ENCODE measurements around the gene IL3RA.

DNA sequence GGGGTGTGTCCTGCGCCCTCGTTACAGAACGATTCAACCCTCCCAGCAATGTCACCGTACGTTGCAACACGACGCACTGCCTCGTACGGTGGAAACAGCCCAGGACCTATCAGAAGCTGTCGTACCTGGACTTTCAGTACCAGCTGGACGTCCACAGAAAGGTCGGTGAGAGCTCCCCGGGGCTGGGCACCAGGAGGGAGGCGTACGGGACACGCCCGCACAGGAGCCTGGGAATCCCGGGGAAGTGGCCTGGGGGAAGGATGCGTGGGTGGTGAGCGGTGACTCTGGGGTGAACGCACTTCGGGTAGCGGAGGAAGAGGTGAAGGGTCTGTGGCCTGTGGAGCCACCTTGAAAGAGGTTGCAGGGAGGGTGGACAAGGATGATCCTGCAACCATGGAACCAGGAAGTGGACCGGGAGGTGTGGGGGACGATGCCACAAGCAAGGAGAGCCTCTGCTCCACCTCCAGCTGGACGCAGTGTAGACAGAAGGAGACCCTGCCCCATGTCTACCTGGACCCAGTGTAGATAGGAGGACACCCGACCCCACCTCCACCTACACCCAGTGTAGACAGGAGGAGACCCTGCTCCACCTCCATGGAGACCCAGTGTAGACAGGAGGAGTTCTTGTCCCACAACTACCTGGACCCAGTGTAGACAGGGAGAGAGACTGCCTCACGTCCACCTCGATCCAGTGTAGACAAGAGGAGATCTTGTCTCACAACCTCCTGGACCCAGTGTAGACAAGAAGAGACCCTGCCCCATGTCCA is 42.1 kb upstream of the IL3RA start:
- TF ChIP-seq, protein P1, sequence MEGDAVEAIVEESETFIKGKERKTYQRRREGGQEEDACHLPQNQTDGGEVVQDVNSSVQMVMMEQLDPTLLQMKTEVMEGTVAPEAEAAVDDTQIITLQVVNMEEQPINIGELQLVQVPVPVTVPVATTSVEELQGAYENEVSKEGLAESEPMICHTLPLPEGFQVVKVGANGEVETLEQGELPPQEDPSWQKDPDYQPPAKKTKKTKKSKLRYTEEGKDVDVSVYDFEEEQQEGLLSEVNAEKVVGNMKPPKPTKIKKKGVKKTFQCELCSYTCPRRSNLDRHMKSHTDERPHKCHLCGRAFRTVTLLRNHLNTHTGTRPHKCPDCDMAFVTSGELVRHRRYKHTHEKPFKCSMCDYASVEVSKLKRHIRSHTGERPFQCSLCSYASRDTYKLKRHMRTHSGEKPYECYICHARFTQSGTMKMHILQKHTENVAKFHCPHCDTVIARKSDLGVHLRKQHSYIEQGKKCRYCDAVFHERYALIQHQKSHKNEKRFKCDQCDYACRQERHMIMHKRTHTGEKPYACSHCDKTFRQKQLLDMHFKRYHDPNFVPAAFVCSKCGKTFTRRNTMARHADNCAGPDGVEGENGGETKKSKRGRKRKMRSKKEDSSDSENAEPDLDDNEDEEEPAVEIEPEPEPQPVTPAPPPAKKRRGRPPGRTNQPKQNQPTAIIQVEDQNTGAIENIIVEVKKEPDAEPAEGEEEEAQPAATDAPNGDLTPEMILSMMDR (IDR thresholded peaks at IDR 0.05; ENCODE audit: insufficient read depth, low read length, poor library complexity, severe bottlenecking), result no peak
- TF ChIP-seq EZH2phosphoT487 (conservative IDR thresholded peaks at IDR 0.05; ENCODE audit: low read length), result no peak
